ENCODE results near the gene LHX3. TPM values are rescaled to one million over a fixed set of nuclear protein-coding genes. Genes with fewer than 3 reads are reported as not detected.

LHX3 gene
- total RNA-seq (2022; extraction: Qiagen RNA extraction): 0.03 to 0.16 TPM (median 0.10 TPM) in 4 of 5 replicates, not detected in the other

DNA sequence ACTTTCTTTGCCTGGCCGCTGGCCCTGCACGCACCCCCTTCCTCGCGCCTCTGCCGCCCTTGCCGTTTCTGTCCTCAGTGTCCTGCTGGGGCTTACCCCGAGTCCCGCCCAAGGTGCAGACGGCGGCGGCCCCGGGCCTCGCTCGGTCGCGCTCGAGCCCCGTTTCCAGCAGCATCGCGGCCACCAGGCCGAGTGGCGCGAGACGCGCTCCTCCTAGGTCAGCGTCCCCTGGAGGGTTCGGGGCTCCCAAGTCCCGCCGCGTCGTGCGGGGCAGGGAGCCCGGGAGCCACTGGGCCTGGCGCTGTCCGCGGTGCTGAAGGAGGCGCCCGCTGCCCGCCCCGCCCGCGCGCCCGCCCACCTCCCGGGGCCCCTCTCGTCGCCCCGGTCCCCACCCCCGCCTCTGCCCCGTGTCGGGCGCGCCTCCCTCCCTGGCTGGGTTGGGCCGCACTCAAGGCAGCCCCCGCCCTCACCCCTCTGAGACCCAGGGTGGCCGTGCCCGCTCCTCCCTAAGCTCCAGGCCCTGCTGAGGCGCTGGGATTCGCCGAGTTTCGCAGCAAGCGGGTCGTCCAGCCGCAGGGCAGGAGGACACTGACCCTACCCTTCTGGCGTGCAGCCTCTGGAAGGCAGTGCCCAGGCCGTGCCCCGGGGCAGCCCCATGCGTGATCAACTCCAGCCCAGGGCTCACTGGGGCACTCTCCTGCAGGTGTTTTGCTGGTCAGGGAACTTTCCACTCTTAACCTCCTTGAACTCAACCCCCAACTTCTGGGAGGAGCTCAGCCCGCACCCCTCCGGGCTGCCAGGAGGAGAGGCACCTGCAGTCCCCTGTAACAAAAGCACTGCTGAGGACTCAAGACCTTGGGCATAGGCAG, at the start of gene LHX3:
TSS of gene LHX3 (minus strand) at position 291 of the 869 bp plus-strand sequence. CDS start at position 175, 116 bp downstream.

DNA sequence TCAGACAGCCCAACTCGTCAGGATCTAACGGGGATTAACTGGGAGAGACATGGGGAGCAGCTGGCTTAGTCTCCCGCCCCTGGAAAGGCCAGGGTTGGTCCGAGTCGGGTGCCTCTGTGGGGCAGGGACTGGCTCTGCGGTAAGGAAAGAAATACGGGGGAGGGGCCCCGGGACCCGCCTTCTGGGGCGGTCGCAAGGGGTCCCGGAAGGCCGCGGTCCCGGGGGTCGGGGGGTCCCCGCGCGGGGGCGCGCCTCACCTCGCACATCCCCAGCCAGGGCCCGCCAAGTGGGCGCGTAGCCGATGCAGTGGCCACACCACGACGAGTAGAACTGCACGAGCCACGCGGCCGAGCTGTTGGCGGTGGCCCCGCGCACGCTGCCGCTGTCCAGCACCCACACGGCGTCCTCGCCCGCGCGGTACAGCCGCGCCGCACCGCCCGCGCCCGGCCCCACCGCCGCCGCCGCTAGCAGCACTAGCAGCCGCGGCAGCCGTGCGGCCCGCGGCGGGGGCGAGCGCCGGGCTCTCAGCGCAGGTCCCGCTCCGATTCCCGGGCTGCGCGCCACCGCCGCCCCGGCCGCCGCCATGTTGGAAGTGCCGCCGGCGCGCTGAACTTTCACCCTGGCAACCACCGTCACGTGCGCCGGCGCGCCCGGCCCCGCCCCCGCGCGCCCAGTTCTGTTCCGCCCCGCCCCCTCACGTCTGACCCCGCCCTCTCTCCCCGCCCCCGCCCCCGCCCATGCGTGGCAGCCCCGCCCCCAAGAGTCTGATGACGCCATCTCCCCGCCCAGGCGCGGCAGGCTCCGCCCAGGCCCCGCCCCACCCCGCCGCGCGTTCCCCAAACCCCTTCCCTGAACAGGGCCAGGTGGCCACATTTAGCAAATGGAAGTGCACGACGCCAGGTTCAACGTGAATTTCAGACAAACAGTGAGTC, 40.6 kb upstream of the LHX3 start, which contains the start of gene QSOX2:
TSS of gene QSOX2 (minus strand) at position 594 of the 932 bp plus-strand sequence. CDS start at position 585, 9 bp downstream.

Other genes starting within 250 kb of the LHX3 start
- 32.1 to 38.0 TPM (median 34.6 TPM) in 5 replicates for gene UBAC1, start 243.8 kb downstream of the LHX3 start, total RNA-seq (2022; extraction: Qiagen RNA extraction)
- 32.4 to 36.5 TPM (median 34.7 TPM) in 5 replicates for gene NACC2, start 109.8 kb downstream of the LHX3 start, total RNA-seq (2022; extraction: Qiagen RNA extraction)
- gene TMEM250, start 86.3 kb downstream of the LHX3 start, total RNA-seq (2022; extraction: Qiagen RNA extraction): 36.5 to 48.0 TPM (median 45.2 TPM) in 5 replicates
- 25.4 to 28.6 TPM (median 27.0 TPM) in 5 replicates for gene QSOX2, start 40.7 kb upstream of the LHX3 start, total RNA-seq (2022; extraction: Qiagen RNA extraction)
- gene CCDC187, start 99.0 kb upstream of the LHX3 start, total RNA-seq (2022; extraction: Qiagen RNA extraction): 0.02 to 0.03 TPM in 2 of 5 replicates, not detected in the others
- gene GPSM1, start 122.4 kb upstream of the LHX3 start, total RNA-seq (2022; extraction: Qiagen RNA extraction): 10.3 to 14.9 TPM (median 13.5 TPM) in 5 replicates
- 18.3 to 40.2 TPM (median 36.0 TPM) in 5 replicates for gene DNLZ, start 158.6 kb upstream of the LHX3 start, total RNA-seq (2022; extraction: Qiagen RNA extraction)
- 0.81 to 1.7 TPM (median 0.97 TPM) in 5 replicates for gene CARD9, start 168.5 kb upstream of the LHX3 start, total RNA-seq (2022; extraction: Qiagen RNA extraction)
- 11.6 to 13.3 TPM (median 12.0 TPM) in 5 replicates for gene SNAPC4, start 195.0 kb upstream of the LHX3 start, total RNA-seq (2022; extraction: Qiagen RNA extraction)
- 62.3 to 72.1 TPM (median 70.1 TPM) in 5 replicates for gene ENTR1, start 205.5 kb upstream of the LHX3 start, total RNA-seq (2022; extraction: Qiagen RNA extraction)
- gene PMPCA, start 205.5 kb upstream of the LHX3 start, total RNA-seq (2022; extraction: Qiagen RNA extraction): 80.0 to 132 TPM (median 81.1 TPM) in 5 replicates
- gene INPP5E, start 234.7 kb upstream of the LHX3 start, total RNA-seq (2022; extraction: Qiagen RNA extraction): 14.1 to 21.2 TPM (median 19.7 TPM) in 5 replicates